ENCODE results near the gene UPP2. TPM values are rescaled to one million over a fixed set of nuclear protein-coding genes. Genes with fewer than 3 reads are reported as not detected.

Gene UPP2
- total and polyA plus RNA-seq, 2 donors (not counting 1 experiment from before 2014, with no cell fraction given) = not detected

GRCh38 chr2:158129037-158129436 lies 27.4 kb downstream of the UPP2 start:
- H4K20me1 ChIP-seq (ENCODE audit: control insufficient read depth, insufficient read depth, low read length, poor library complexity, severe bottlenecking) = no peaks in the 10 kb centered on the region
- no peaks in the 10 kb centered on the region for H3K4me1 ChIP-seq (ENCODE audit: control insufficient read depth in 2 of 2, insufficient read depth in 2 of 2, low read length in 2 of 2)
- no peaks in the 10 kb centered on the region for H3K79me2 ChIP-seq (ENCODE audit: control insufficient read depth, insufficient read depth, low read length)
- no peak overlapping the region for H3K4me2 ChIP-seq (replicated peaks; ENCODE audit: low read depth, low read length, poor library complexity, severe bottlenecking)
- no peak for ATAC-seq (ENCODE audit: low read depth)
- no peak overlapping the region for H3K4me3 ChIP-seq (ENCODE audit: control extremely low read depth in 1 of 5, extremely low read depth in 1 of 5, insufficient read depth in 1 of 5, low read depth in 2 of 5, low read length in 4 of 5)
- no peak overlapping the region for H2AFZ ChIP-seq (ENCODE audit: insufficient read depth, low read depth, low read length, poor library complexity, severe bottlenecking)
- CTCF ChIA-PET = no interaction called here
- no peaks in the 10 kb centered on the region for H3K27me3 ChIP-seq (replicated peaks in 1 of 4; ENCODE audit: control extremely low read depth in 1 of 4, control insufficient read depth in 3 of 4, insufficient read depth in 4 of 4, low read length in 3 of 4)
- intact Hi-C loops (cut with micrococcal nuclease) = no loop called here
- no peaks in the 10 kb centered on the region for H3K36me3 ChIP-seq (replicated peaks in 1 of 2; ENCODE audit: control extremely low read depth in 1 of 2, control insufficient read depth in 1 of 2, extremely low read depth in 1 of 2, insufficient read depth in 2 of 2, low read length in 1 of 2)
- Mint-ChIP-seq H3K9me3 (ENCODE audit: insufficient read depth) (no peaks in the 10 kb centered on the region), H3K4me3 (no peak overlapping the region), H3K27ac (no peak overlapping the region), H3K4me1 (no peaks in the 10 kb centered on the region), H3K27me3 (peaks cover 6% of the 10 kb centered on the region)
- no peak overlapping the region for H3K9ac ChIP-seq (ENCODE audit: low read length)
- WGBS (ENCODE audit: insufficient coverage) = 77% methylated on average over 5 of the region's 5 CpGs
- no peak for DNase-seq
- TF ChIP-seq CTCF (IDR thresholded peaks at IDR 0.05) = no peak
- TF ChIP-seq EZH2 (IDR thresholded peaks at IDR 0.05; ENCODE audit: borderline replicate concordance, insufficient read depth, low read depth, low read length, poor library complexity, severe bottlenecking) = no peak
- no peak overlapping the region for H3K27ac ChIP-seq (ENCODE audit: low read length in 2 of 2)
- POLR2A ChIA-PET = no interaction called here
- no peaks in the 10 kb centered on the region for H3K9me3 ChIP-seq (ENCODE audit: control extremely low read depth in 1 of 3, control insufficient read depth in 2 of 3, insufficient read depth in 1 of 3, low read length in 2 of 3)

- Mint-ChIP-seq H3K9me3 (ENCODE audit: insufficient read depth) (no peaks in the 10 kb centered on the region), H3K4me1 (no peaks in the 10 kb centered on the region), H3K27me3 (peaks cover 6% of the 10 kb centered on the region), H3K27ac (no peak overlapping the region), H3K4me3 (no peak overlapping the region)
- no peaks in the 10 kb centered on the region for H3K4me1 ChIP-seq (ENCODE audit: control insufficient read depth in 2 of 2, insufficient read depth in 2 of 2, low read length in 2 of 2)
- no peaks in the 10 kb centered on the region for H3K9me3 ChIP-seq (ENCODE audit: control extremely low read depth in 1 of 3, control insufficient read depth in 2 of 3, insufficient read depth in 1 of 3, low read length in 2 of 3)
- H3K36me3 ChIP-seq (replicated peaks in 1 of 2; ENCODE audit: control extremely low read depth in 1 of 2, control insufficient read depth in 1 of 2, extremely low read depth in 1 of 2, insufficient read depth in 2 of 2, low read length in 1 of 2) = no peaks in the 10 kb centered on the region
- DNase-seq (no peak), ATAC-seq (ENCODE audit: low read depth) (no peak)
- H4K20me1 ChIP-seq (ENCODE audit: control insufficient read depth, insufficient read depth, low read length, poor library complexity, severe bottlenecking) = no peaks in the 10 kb centered on the region
- H3K9ac ChIP-seq (ENCODE audit: low read length) = no peak overlapping the region
- no peak overlapping the region for H2AFZ ChIP-seq (ENCODE audit: insufficient read depth, low read depth, low read length, poor library complexity, severe bottlenecking)
- H3K4me2 ChIP-seq (replicated peaks; ENCODE audit: low read depth, low read length, poor library complexity, severe bottlenecking) = no peak overlapping the region
- intact Hi-C loops (cut with micrococcal nuclease) = no loop called here
- no peak for TF ChIP-seq EZH2 (IDR thresholded peaks at IDR 0.05; ENCODE audit: borderline replicate concordance, insufficient read depth, low read depth, low read length, poor library complexity, severe bottlenecking)
- no peaks in the 10 kb centered on the region for H3K27me3 ChIP-seq (replicated peaks in 1 of 4; ENCODE audit: control extremely low read depth in 1 of 4, control insufficient read depth in 3 of 4, insufficient read depth in 4 of 4, low read length in 3 of 4)
- no peak overlapping the region for H3K4me3 ChIP-seq (ENCODE audit: control extremely low read depth in 1 of 5, extremely low read depth in 1 of 5, insufficient read depth in 1 of 5, low read depth in 2 of 5, low read length in 4 of 5)
- ChIA-PET CTCF (no interaction called here), POLR2A (no interaction called here)
- no peak overlapping the region for H3K27ac ChIP-seq (ENCODE audit: low read length in 2 of 2)
- H3K79me2 ChIP-seq (ENCODE audit: control insufficient read depth, insufficient read depth, low read length) = no peaks in the 10 kb centered on the region
- WGBS (ENCODE audit: insufficient coverage) = 100% methylated on average over 1 of the region's 2 CpGs
These were observed 29.3 kb downstream of the UPP2 start for GRCh38 chr2:158130832-158131473.
